Stomach smooth muscle (tissue), 2 donors: Measurements from ENCODE around the gene BHMT.
A peak's percentile ranks its signal among the peaks of the same experiment; 100 is the strongest.

Experiments used
- H3K27ac ChIP-seq: one replicate; pipeline ENCODE4 v1.7.0; 2013; ENCODE audit warnings: mild to moderate bottlenecking, low read length, inconsistent platforms
- H3K27me3 ChIP-seq, 2 donors: one replicate each; pipeline ENCODE4 v1.7.0; 2013; ENCODE audit warnings: low read length in 2 of 2; ENCODE audit not compliant: insufficient read depth in 2 of 2, control insufficient read depth in 1 of 2
- H3K36me3 ChIP-seq, 2 donors: one replicate each; pipeline ENCODE4 v1.7.0; 2013; ENCODE audit warnings: low read length in 2 of 2; ENCODE audit not compliant: control insufficient read depth in 2 of 2, insufficient read depth in 2 of 2
- H3K4me1 ChIP-seq: one replicate; pipeline ENCODE4 v1.7.0; 2013; ENCODE audit warnings: low read length; ENCODE audit not compliant: control insufficient read depth, insufficient read depth
- H3K4me3 ChIP-seq, 2 donors: one replicate each; pipeline ENCODE4 v1.7.0; 2013; ENCODE audit warnings: low read length in 2 of 2
- H3K9ac ChIP-seq, 2 donors: one replicate each; pipeline ENCODE4 v1.7.0; 2013; ENCODE audit warnings: low read length in 2 of 2, mild to moderate bottlenecking in 1 of 2
- H3K9me3 ChIP-seq, 2 donors: one replicate each; pipeline ENCODE4 v1.7.0; 2013; ENCODE audit warnings: low read length in 2 of 2; ENCODE audit not compliant: control insufficient read depth in 2 of 2
- donor health status: healthy.
- donor health status: Pancreatic carcinoma.

Gene BHMT

GRCh38 chr5:79112703-79113058 is 1.1 kb downstream of the BHMT start:
- H3K27me3 ChIP-seq: peaks cover 19 to 20% of the 10 kb centered on the region in 2 donors

GRCh38 chr5:79119486-79119885 is 7.9 kb downstream of the BHMT start:
- Histone ChIP-seq H3K36me3 (no peaks in the 10 kb centered on the region), H3K27me3 (no peaks in the 10 kb centered on the region), H3K9ac (no peak overlapping the region), H3K4me1 (no peaks in the 10 kb centered on the region), H3K9me3 (no peaks in the 10 kb centered on the region), H3K27ac (no peak overlapping the region), H3K4me3 (no peak overlapping the region)

More at GRCh38 chr5:79112703-79113058, 1.1 kb downstream of the BHMT start:
- Histone ChIP-seq H3K4me3 (no peak overlapping the region), H3K27ac (no peak overlapping the region), H3K9ac (no peak overlapping the region), H3K9me3 (no peaks in the 10 kb centered on the region), H3K36me3 (no peaks in the 10 kb centered on the region), H3K4me1 (peaks cover 10% of the 10 kb centered on the region)

- Histone ChIP-seq H3K9me3 (no peaks in the 10 kb centered on the region), H3K27ac (no peak overlapping the region)
Measured at GRCh38 chr5:79120221-79120620, 8.6 kb downstream of the BHMT start.

GRCh38 chr5:79122973-79123372 is 11.4 kb downstream of the BHMT start:
- H3K4me1 ChIP-seq: no peaks in the 10 kb centered on the region
- no peak overlapping the region for H3K27ac ChIP-seq
- H3K36me3 ChIP-seq: no peaks in the 10 kb centered on the region
- H3K4me3 ChIP-seq: no peak overlapping the region
- H3K9me3 ChIP-seq: no peaks in the 10 kb centered on the region
- H3K9ac ChIP-seq: no peak overlapping the region
- no peaks in the 10 kb centered on the region for H3K27me3 ChIP-seq

More at GRCh38 chr5:79120221-79120620, 8.6 kb downstream of the BHMT start:
- H3K4me3 ChIP-seq: no peak overlapping the region
- H3K36me3 ChIP-seq: no peaks in the 10 kb centered on the region
- no peaks in the 10 kb centered on the region for H3K27me3 ChIP-seq
- H3K9ac ChIP-seq: no peak overlapping the region
- H3K4me1 ChIP-seq: no peaks in the 10 kb centered on the region

- H3K4me1 ChIP-seq: no peaks in the 10 kb centered on the region
Measured at GRCh38 chr5:79124607-79125006, 13.0 kb downstream of the BHMT start.

GRCh38 chr5:79130781-79131180 is 19.2 kb downstream of the BHMT start:
- Histone ChIP-seq H3K9me3 (no peaks in the 10 kb centered on the region), H3K4me3 (no peak overlapping the region), H3K4me1 (peaks cover 4% of the 10 kb centered on the region), H3K9ac (no peak overlapping the region), H3K36me3 (no peaks in the 10 kb centered on the region), H3K27ac (no peak overlapping the region), H3K27me3 (no peaks in the 10 kb centered on the region)

More at GRCh38 chr5:79124607-79125006, 13.0 kb downstream of the BHMT start:
- no peaks in the 10 kb centered on the region for H3K27me3 ChIP-seq
- H3K9me3 ChIP-seq: no peaks in the 10 kb centered on the region
- H3K36me3 ChIP-seq: no peaks in the 10 kb centered on the region
- no peak overlapping the region for H3K4me3 ChIP-seq
- H3K27ac ChIP-seq: no peak overlapping the region
- H3K9ac ChIP-seq: no peak overlapping the region

GRCh38 chr5:79133121-79133656 is 21.6 kb downstream of the BHMT start:
- Histone ChIP-seq H3K4me1 (peaks cover 4% of the 10 kb centered on the region), H3K27me3 (no peaks in the 10 kb centered on the region), H3K36me3 (no peaks in the 10 kb centered on the region), H3K4me3 (peak overlapping the region; percentile 68 to 74), H3K9me3 (no peaks in the 10 kb centered on the region), H3K9ac (peak overlapping the region; percentile 63 to 77), H3K27ac (peak overlapping the region; percentile 81)

GRCh38 chr5:79133657-79134451 is 22.2 kb downstream of the BHMT start:
- H3K27ac ChIP-seq: peak overlapping the region; percentile 81
- no peaks in the 10 kb centered on the region for H3K27me3 ChIP-seq
- peak overlapping the region; percentile 68 to 74 for H3K4me3 ChIP-seq
- H3K9me3 ChIP-seq: no peaks in the 10 kb centered on the region
- no peaks in the 10 kb centered on the region for H3K36me3 ChIP-seq
- H3K9ac ChIP-seq: peak overlapping the region; percentile 63 to 77
- peaks cover 4% of the 10 kb centered on the region for H3K4me1 ChIP-seq

GRCh38 chr5:79135790-79136553 is 24.4 kb downstream of the BHMT start:
- Histone ChIP-seq H3K36me3 (no peaks in the 10 kb centered on the region), H3K9me3 (peaks cover 4 to 8% of the 10 kb centered on the region in 2 donors), H3K9ac (no peak overlapping the region), H3K27ac (no peak overlapping the region), H3K27me3 (no peaks in the 10 kb centered on the region), H3K4me3 (no peak overlapping the region), H3K4me1 (peaks cover 4% of the 10 kb centered on the region)

- no peaks in the 10 kb centered on the region for H3K36me3 ChIP-seq
- H3K4me1 ChIP-seq: peaks cover 4% of the 10 kb centered on the region
- no peak overlapping the region for H3K9ac ChIP-seq
- H3K9me3 ChIP-seq: peaks cover 4 to 8% of the 10 kb centered on the region in 2 donors
- H3K27me3 ChIP-seq: no peaks in the 10 kb centered on the region
- no peak overlapping the region for H3K27ac ChIP-seq
- no peak overlapping the region for H3K4me3 ChIP-seq
Measured at GRCh38 chr5:79136618-79137017, 25.0 kb downstream of the BHMT start.
